Right atrium auricular region (tissue), 2 donors: Measurements from ENCODE around the gene TNIP1. TPM values are rescaled to one million over a fixed set of nuclear protein-coding genes. Genes with fewer than 3 reads are reported as not detected.

ENCODE experiments used
- DNase-seq: peaks from one replicate; pipeline ENCODE4 v3.0.0-alpha.2; 2019; ENCODE audit warnings: low spot score
- H3K27ac ChIP-seq, 2 donors: fragments of 200-600 bp; sonication (generic); 1 replicate in 1 of 2; 2 replicates in 1 of 2; pipeline ENCODE4 v1.5.1; 2016 to 2019
- H3K27me3 ChIP-seq, 2 donors: fragments of 200-600 bp; sonication (generic); one replicate each; pipeline versions ENCODE4 v1.5.1 to v1.6.0; 2017 to 2019
- H3K36me3 ChIP-seq: fragments of 200-600 bp; sonication (generic); one replicate; pipeline ENCODE4 v1.5.1; 2016
- H3K4me1 ChIP-seq, 2 donors: fragments of 200-600 bp; sonication (generic); one replicate each; pipeline versions ENCODE4 v1.5.1 to v1.6.0; 2017 to 2019
- H3K4me3 ChIP-seq, 2 donors: fragments of 200-600 bp; sonication (generic); 1 replicate in 1 of 2; 2 replicates in 1 of 2; pipeline ENCODE4 v1.5.1; 2017 to 2019; ENCODE audit warnings: mild to moderate bottlenecking in 1 of 2, moderate library complexity in 1 of 2
- H3K9me3 ChIP-seq, 2 donors: fragments of 200-600 bp; sonication (generic); one replicate each; pipeline ENCODE4 v1.5.1; 2019
- CTCF ChIP-seq, 2 donors: fragments of 200-600 bp; sonication (generic); IDR thresholded peaks; one replicate each; pipeline ENCODE4 v1.5.1; 2019; ENCODE audit warnings: antibody characterized with exemption in 2 of 2
- total RNA-seq, 2 donors: library from RNA; depleted of rRNA; stranded (reverse); fragments of >200 nt; gene quantifications; one replicate each; pipeline ENCODE4 v1.1.0, GENCODE V29; 2016

The TNIP1 gene
- total RNA-seq, 2 donors from 2014 or later: 68.9 to 92.6 TPM

GRCh38 chr5:151030056-151030336 lies 50.8 kb downstream of the TNIP1 start:
- TF ChIP-seq CTCF (IDR thresholded peaks at IDR 0.05): no peak
- no peak for DNase-seq
- no peaks in the 10 kb centered on the region for H3K27me3 ChIP-seq

GRCh38 chr5:151029179-151030055 lies 51.4 kb downstream of the TNIP1 start:
- no peak for TF ChIP-seq CTCF (IDR thresholded peaks at IDR 0.05)
- Histone ChIP-seq H3K4me3 (no peak overlapping the region), H3K9me3 (no peaks in the 10 kb centered on the region), H3K36me3 (peaks cover 87% of the 10 kb centered on the region), H3K4me1 (peaks cover 0 to 66% of the 10 kb centered on the region in 2 donors), H3K27me3 (no peaks in the 10 kb centered on the region), H3K27ac (peak overlapping the region; percentile 49 to 79)
- no peak for DNase-seq

More at GRCh38 chr5:151030056-151030336, 50.8 kb downstream of the TNIP1 start:
- Histone ChIP-seq H3K36me3 (peaks cover 88% of the 10 kb centered on the region), H3K9me3 (no peaks in the 10 kb centered on the region), H3K4me1 (peaks cover 0 to 60% of the 10 kb centered on the region in 2 donors), H3K27ac (peak overlapping the region; percentile 49 to 79), H3K4me3 (no peak overlapping the region)

GRCh38 chr5:151028717-151029116 lies 52.1 kb downstream of the TNIP1 start:
- peaks cover 0 to 73% of the 10 kb centered on the region in 2 donors for H3K4me1 ChIP-seq
- H3K27ac ChIP-seq: peak overlapping the region; percentile 20 to 79
- H3K9me3 ChIP-seq: no peaks in the 10 kb centered on the region
- no peak overlapping the region for H3K4me3 ChIP-seq
- no peaks in the 10 kb centered on the region for H3K27me3 ChIP-seq
- no peak for DNase-seq
- no peak for TF ChIP-seq CTCF (IDR thresholded peaks at IDR 0.05)
- H3K36me3 ChIP-seq: peaks cover 87% of the 10 kb centered on the region

- Histone ChIP-seq H3K27me3 (no peaks in the 10 kb centered on the region), H3K36me3 (peaks cover 80% of the 10 kb centered on the region), H3K4me1 (peaks cover 0 to 80% of the 10 kb centered on the region in 2 donors), H3K27ac (peak overlapping the region; percentile 20 to 98), H3K4me3 (no peak overlapping the region), H3K9me3 (no peaks in the 10 kb centered on the region)
- no peak for TF ChIP-seq CTCF (IDR thresholded peaks at IDR 0.05)
- DNase-seq: no peak
Observed at GRCh38 chr5:151027961-151028479, 52.8 kb downstream of the TNIP1 start.

GRCh38 chr5:151026679-151027078 lies 54.2 kb downstream of the TNIP1 start:
- Histone ChIP-seq H3K27me3 (no peaks in the 10 kb centered on the region), H3K4me3 (no peak overlapping the region), H3K4me1 (peaks cover 0 to 94% of the 10 kb centered on the region in 2 donors), H3K36me3 (peaks cover 78% of the 10 kb centered on the region), H3K9me3 (no peaks in the 10 kb centered on the region), H3K27ac (peak overlapping the region; percentile 97 to 98)
- no peak for TF ChIP-seq CTCF (IDR thresholded peaks at IDR 0.05)
- no peak for DNase-seq
